NCI-H2196 (cell line): ENCODE results near the gene BCAS4.
"Not testable (repeated sequence)": the region's sequence is repeated elsewhere in the genome, so short reads cannot be mapped to it uniquely, and the experiment has no call there.

ENCODE experiments used
- DNase-seq: peaks from one replicate; lab custom pipeline; 2025; ENCODE audit not compliant: unreplicated experiment; lab: John Stamatoyannopoulos, UW

The BCAS4 gene, protein sequence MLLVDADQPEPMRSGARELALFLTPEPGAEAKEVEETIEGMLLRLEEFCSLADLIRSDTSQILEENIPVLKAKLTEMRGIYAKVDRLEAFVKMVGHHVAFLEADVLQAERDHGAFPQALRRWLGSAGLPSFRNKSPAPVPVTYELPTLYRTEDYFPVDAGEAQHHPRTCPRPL

DNA sequence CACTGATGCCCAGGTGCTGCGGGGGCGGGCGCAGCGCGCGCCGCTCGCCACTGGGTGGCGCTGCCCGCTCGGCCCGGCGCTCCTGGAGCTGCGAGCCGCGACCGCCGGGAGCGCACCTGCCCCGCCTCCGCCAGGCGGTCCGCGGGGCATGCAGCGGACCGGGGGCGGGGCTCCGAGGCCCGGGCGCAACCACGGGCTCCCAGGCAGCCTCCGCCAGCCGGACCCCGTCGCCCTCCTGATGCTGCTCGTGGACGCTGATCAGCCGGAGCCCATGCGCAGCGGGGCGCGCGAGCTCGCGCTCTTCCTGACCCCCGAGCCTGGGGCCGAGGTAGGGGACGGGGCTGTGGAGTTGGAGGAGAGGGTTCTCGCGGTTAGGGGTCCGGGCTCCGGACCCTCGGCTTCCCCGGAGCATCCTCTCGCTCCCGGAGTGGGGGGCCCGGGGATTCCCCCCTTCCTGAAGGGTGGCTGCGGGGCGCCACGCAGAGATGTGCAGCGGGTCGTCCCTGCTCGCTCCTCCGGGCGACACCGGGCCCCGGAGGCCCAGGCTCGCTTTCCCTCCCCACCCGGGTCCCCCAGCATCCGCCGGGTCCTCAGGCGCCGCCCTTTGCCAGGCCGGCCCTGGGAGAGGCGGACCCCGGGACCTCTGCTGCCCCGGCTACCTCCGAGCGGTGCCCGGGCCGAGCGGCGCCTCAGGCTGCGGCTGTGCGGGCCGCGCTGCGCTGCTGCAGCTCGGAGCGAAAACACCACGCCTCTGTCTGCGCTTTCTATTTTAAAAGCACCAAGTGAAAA lies at the start of gene BCAS4:
Gene BCAS4, plus strand, starts transcription at position 216 of the 789 bp plus-strand sequence. Its CDS starts 23 bp downstream, at position 239.
- DNase-seq: peak; percentile 86

DNA sequence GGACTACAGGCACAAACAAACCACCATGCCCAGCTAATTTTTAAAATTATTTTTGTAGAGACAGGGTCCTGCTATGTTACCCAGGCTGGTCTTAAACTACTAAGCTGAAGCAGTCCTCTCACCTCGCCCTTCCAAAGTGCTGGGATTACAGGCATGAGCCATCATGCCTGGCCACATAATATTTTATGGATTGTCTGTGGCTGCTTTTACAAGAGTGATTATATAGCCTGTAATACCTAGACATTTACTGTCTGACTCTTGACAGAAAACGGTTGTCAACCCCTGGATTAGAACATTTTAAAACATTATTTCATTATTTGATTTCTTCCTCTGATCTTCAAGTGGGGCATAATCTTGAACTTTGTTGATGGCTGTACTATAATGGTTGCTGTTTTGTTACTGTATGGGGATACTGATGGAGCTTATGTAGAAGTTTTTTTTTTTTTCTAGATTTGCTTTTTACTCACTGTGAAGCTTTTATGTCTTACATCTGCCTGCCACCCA lies 49.2 kb upstream of the BCAS4 start:
- no peak for DNase-seq

DNA sequence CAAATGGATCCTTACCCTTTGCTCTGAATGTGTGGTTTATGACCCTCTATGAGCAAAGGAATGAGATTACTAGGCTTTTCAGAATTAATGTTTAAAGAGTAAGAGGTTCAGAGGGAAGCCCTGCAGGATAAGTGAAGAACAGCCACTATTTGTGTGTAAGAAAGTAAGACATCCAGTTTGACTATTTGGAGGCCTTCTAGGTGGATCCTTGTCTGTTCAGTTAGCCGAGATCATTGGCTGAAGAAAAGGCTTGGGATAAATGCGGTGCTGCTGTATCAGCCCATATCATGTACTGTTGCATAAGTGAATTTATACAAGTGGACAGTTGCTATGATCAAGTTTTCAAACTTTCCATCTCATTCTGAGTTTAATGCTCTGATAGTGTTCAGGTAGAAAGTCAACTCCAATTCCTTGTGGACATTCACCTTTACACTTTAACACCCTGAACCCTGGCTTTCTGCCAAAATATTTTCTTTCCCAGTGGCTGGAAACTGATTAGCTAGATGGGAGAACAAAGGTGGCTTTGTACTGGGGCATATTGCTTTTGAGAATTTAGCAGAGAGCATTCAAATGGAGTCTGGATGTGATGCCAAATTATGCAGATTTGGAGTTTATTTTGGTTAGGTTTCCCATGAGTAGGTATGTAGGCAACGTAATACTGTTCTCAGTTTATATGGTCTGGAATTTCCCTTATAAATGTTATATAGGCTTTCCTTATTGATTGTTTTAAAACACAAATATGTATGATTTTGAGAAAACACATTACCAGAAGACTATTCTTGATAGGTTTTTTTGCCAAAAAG lies 48.5 kb upstream of the BCAS4 start:
- peak; percentile 67 for DNase-seq

DNA sequence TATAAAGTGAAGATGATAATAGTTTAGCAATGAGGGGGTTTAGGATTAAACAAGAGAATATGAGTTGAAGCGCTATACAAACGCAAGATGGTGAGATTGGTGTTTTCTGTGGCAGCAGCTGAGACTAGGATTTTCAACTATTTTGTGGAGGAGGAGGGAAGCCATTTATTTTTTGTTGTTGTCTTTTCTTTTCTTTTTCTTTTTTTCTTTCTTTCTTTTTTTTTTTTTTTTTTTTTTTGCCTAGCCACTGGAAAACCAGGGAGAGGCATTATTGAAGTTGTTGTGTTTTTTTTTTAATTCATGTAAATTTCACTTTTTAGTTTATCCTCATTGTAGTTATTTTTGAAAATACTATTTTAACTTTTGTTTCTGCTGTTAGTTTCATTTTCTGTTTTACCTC lies 47.6 kb upstream of the BCAS4 start:
- DNase-seq: no peak

DNA sequence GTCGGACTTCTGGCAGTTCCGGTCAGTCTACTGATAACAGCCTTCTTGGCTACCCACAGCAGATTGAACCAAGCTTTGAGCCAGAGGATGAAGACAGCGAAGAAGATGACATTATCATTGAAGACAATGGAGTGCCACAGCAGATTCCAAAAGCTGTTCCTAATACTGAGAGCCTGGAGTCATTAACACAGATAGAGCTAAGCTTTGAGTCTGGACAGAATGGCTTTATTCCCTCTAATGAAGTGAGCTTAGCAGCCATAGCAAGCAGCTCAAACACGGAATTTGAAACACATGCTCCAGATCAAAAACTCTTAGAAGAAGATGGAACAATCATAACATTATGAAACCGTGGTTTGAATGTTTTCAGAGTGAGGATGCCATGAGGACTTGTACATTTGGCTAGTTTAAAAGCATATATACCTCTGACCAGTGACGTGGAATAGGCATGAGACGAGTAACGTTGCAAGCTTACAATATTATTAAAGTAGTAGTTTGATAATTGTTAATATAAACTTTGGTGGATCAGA lies 44.7 kb upstream of the BCAS4 start:
- no peak for DNase-seq

DNA sequence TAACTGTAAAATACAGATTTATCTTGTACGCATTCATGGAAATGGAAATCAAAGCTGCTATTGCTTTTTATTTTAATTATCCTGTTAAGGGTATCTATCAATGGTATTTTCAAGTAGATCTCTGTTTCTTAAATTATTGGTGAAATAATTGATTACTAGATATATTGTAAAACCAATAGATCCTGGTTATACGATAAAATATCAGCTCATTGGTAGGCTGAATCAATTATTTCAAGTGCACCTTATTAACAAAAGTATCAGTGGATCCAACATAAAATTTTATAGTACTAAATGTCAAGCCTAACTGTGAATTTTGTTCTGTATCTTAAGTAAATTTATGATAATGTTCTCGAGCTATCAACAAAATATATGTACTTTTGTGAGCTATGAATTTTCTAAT lies 41.7 kb upstream of the BCAS4 start:
- no peak for DNase-seq

DNA sequence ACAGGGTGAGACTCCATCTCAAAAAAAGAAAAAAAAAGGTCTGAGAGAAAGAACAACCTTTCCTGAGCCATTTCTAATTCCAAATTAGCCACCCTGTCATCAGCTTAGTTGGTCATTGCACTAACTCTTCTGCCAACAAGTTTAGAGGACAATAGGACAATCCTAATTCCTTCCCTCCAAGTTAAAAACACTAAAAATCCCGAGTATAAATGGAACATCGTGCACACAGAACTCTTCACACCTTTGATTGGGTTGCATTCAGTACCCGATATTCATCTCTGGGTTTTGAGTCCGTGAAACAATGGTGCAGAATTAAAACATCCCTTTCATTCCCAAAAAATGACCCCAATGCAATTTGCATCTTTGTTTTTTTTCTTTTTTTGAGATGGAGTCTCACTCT lies 40.4 kb upstream of the BCAS4 start:
- DNase-seq: no peak

DNA sequence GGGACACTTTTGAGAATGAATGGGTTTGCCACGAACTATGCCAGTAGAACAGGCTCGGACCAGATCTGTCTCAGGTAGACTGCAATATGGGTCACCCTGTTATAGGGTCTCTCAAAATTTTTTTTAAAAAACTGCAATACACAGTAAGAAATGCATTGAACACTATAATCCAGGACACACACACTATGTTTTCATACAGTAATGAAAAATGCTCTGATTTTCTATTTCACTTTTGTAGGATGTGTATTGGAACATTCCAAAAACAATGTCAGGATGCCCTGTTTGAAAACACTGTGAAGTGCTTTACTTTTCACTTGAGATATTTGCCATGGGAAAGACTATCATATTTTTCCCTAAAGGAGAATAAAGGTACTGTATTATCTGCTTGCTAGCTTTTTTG lies 38.4 kb upstream of the BCAS4 start:
- DNase-seq: no peak

DNA sequence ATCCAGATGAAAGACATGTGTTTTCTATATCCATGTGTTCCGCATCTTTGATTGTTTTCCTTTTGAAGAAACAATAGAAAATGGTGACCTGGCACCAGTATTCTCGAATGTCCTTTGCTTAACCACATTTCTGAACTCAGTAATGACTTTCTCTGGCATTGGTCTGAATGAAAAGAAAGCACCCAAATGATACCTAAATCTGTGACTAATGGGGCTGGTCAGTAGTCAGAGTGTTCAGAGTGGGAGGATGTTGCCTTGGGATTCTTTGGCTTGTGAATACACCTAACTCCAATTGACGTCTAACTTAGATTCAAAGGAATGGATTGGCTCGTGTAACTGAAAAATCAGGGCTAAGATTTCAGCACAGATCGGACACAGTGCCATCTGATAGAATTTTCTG lies 36.4 kb upstream of the BCAS4 start:
- no peak for DNase-seq

DNA sequence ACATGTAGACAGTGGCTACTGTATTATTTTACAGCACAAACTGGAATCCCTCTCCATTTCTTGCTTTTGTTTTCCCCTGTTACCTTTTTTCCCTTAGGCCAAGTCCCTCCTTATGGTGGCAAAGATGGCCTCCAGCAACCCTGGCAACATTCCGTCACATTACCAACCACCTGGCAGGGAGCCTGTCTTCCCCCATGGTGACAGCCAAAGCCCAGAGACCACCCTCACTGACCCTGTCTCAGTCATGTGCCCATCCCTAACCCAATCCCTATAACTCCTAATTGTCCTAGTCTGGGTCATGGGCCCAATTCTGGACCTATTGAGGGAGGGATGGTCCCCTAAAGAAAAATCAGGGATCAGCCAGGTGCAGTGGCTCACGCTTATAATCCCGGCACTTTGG lies 35.9 kb upstream of the BCAS4 start:
- no peak for DNase-seq

DNA sequence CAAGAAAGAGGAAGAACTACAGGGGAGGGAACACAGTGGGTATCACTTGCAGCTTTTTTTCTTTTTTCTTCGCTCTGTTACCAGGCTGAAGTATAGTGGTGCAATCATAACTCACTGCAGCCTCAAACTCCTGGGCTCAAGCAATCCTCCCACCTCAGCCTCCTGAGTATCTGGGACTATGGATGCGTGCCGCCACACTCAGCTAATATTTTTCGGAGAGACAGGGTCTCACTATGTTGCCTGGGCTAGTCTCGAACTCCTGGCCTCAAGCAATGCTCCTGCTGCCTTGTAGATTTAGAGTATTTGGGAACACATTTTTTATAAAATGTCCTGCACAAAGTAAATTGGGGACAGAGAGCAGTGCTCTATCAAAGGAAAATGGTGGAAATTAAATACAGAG lies 35.2 kb upstream of the BCAS4 start:
- no peak for DNase-seq

DNA sequence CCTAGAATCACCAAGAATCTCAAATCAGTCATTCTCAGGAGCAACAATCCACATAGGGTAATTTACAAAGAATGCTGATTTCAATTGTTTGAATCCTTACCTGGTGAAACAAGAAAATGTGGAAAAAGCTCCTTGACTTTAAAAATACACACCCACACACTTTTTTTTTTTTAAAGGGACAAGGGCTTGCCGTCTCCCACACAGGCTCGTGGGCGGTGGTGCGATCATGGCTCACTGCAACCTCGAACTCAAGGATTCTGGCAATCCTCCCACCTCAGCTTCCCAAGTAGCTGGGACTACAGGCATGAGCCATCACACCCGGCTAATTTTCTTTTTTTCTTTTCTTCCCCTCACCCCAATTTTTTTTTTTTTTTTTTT lies 32.8 kb upstream of the BCAS4 start:
- no peak for DNase-seq

DNA sequence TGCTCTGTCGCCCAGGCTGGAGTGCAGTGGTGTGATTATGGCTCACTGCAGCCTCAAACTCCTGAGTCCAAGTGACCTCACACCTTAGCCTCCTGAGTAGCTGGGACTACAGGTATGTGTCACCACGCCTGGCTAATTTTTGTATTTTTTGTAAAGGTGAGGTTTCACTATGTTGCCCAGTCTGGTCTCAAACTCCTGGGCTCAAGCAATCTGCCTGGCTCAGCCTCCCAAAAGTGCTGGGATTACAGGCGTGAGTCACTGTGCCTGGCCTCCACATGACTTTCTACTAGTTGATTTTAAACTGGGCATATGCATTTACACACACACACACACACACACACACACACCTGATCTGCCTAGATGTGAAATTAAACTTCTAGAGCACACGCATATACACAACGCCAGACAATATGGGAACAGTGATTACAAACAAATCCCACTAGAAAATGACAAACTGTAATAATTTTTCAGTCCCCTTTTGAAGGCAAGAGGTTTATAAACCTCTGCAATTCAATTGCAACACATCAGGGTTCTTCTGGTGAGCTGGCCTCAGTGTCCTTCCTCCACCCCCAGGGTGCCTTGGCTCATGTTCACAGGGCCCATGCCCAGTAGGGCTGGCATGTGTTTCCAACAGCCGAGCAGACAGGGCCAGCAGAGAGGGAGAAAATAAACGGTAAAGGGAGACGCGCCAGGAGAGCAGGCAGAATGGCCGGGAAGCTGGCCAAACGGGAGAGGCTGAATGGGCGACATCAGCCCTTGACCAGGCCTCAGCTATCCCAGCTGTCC lies 32.2 kb upstream of the BCAS4 start:
- peak; percentile 75 for DNase-seq

DNA sequence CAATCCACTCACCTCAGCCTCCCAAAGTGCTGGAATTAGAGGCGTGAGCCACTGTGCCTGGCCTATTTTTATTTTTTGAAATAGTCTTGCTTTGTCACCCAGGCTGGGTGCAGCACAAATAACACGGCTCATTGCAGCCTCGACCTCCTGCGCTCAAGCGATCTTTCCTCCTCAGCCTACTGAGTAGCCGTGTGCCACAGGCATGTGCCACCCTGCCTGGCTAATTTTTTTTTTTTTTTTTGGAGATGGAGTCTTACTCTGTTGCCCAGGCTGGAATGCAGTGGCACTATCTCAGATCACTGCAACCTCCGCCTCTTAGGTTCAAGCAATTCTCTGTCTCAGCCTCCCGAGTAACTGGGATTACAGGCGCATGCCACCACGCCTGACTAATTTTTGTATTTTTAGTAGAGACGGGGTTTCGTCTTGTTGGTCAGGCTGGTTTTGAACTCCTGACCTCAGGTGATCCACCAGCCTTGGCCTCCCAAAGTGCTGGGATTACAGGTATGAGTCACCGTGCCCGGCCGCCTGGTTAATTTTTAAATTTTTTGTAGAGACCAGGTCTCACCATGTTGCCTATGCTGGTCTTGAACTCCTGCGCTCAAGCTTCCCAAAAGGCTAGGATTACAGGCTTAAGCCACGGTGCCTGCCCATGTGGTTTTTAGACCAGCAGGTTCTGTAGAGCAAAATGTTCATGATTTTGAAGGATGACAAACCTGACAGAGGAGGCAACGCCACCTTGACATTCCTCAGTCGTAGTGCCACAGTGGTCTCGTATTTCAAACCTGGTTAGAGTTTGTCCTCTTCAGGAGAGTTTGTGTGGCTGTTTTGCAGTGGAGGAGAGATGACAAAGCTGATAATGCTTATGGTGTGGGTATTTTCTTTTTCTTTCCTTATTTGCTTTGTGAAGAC lies 31.1 kb upstream of the BCAS4 start:
- peak; percentile 60 for DNase-seq

DNA sequence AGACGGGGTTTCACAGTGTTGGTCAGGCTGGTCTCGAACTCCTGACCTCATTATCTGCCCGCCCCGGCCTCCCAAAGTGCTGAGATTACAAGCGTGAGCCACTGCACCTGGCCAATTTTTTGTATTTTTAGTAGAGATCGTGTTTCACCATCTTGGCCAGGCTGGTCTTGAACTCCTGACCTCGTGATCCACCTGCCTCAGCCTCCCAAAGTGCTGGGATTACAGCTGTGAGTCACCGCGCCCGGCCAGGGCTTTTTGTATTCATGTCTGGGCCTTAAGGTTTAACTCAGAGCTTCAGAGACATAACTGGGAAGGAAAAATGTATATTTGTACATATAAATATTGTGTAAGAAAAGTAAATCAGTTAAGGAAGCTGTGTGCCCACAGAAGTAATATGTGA lies 29.6 kb upstream of the BCAS4 start:
- not testable (repeated sequence) for DNase-seq

DNA sequence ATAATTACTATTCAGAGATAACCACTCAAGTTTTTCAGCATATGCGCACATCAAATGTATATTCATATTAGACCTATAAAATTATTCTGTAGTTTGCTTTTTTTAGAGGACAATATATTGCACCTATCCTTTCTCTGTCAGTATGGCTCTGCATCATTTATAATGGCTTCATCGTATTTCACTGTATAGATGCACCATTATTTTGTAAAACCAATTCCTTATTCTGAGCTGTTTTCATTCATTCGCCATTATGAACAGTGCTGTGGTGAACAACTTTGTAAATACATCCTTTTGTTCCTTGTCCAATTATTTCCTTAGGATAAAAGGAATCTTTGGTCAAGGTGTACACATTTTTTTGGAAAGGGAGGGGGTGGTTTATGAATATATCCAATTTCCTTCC lies 29.2 kb upstream of the BCAS4 start:
- DNase-seq: no peak

DNA sequence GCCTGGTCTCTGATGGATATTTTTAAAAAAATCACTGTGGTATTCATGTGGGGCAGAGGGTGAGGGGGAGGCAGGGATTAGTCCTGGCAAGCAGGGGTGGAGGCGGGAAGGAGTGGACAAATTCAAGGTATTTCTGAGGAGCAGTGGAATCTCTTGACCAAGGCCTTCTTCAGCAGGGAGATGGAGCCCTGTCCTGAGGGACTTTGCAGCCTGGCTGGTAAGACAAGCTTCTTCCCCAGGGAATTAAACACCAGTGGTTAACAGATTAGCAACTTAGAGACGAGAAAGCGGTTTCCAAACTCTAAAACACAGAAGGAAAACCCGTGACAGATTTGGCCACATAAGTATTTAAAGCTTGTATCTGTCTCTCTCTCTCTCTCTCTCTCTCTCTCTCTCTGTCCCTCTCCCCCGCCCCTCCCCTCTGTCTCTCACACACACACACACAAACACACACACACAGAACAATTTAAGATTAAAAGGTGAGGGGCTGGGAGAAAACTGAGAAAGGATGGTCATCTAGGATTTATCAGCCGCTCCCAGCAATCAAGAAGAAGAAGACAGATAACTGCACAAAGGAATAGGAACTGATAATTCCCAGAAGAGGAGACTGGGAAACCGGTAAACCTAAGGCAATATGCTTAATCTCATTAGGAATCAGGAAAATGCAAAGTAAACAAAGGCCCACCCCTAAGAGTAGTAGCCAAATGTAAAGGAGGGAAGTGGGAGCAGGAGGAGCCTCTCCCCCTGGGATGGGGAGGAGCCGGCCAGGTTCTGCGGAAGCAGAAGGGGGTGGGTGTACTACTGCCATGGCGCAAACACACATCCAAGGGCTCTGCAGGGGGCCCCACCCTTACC lies 27.7 kb upstream of the BCAS4 start:
- not testable (repeated sequence) for DNase-seq

DNA sequence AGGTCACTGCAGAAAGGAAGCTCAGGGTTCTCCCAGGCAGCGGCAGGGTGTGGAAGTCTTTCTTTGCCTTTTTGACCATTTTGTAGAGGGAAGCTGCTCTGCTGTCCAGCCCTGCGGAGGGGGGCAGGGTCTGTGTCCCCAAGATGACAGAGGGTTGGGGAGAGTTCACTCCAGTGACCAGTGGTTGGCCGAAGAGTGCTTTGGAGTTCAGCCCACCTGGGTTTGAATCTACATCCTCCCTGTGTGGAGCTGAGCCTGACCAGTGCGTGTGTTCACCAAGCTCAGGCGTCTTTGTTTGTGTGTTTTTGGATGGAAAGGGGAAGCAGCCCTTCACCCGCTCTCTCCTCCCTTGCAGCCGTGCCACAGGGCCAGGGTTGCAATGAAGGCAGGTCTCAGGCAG lies 25.9 kb upstream of the BCAS4 start:
- DNase-seq: not testable (repeated sequence)

DNA sequence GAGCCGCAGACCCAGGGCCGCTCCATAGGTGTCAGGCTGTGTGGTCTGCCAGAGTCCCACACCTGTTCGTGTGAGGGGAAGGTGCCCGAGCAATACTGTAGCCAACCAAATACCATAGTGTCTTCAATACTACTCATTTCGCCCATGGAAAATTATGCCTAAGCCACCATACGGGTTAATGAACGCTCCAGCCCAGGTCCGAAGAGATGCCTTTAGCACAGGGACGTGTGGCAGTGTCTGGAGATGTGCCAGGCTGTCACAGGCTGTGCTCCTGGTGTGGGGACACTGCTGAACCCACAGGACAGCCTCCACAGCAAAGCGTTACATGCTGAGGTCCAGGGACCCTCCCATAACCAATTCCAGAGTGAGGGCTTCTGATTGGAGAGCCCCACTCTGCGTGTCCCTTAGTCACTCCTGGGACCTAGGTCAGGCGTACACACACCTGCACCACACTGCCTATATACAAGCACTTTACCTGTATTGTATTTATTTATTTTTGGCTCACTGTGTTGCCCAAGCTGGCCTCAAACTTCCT lies 25.2 kb upstream of the BCAS4 start:
- not testable (repeated sequence) for DNase-seq
